ENCODE results near the gene HIPK2.

The HIPK2 gene

DNA sequence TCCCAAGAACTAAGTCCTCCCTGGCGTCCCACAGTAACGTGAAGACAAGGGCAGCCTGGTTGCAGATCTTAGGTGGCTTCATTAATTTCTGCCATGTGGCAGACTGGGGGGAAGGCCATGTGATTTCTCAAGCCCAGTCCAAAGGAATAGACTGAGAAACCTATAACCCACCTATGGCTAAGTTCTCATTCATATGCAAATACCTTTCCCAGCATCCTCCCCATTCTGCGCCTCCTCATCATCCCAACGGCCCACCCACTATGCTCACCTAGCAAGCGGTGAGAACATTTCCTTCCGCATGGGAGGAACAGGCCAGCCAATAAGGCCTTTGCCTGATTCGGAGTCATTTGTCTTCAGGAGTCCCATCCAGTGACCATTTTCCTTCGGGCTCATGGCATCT lies 262.5 kb downstream of the HIPK2 start:
- no peak for DNase-seq (ENCODE audit: low read depth in 2 of 3, low spot score in 1 of 3)

All from stimulated activated CD4-positive, alpha-beta T cell treated with anti-CD3 and anti-CD28 coated beads, Interleukin-12 subunit alpha, Interleukin-12 subunit beta, amount 100 ng/mL, for 48 hours (primary cell).